Activated CD8-positive, alpha-beta memory T cell treated with anti-CD3 and anti-CD28 coated beads for 48 hours (primary cell): ENCODE results near the gene NAALAD2.
"Not testable (repeated sequence)": the region's sequence is repeated elsewhere in the genome, so short reads cannot be mapped to it uniquely, and the experiment has no call there.

Experiments
- DNase-seq, 3 experiments: peaks; one replicate each; pipeline ENCODE4 v3.0.0-alpha.2; 2020; ENCODE audit warnings: low read depth in 2 of 3, low spot score in 2 of 3

Gene NAALAD2

GRCh38 chr11:90192869-90193582 is 58.6 kb downstream of the NAALAD2 start:
- no peak for DNase-seq

GRCh38 chr11:90197377-90197776 is 62.9 kb downstream of the NAALAD2 start:
- no peak for DNase-seq

GRCh38 chr11:90202342-90202741 is 67.9 kb downstream of the NAALAD2 start:
- no peak for DNase-seq

- DNase-seq = no peak
These were observed 69.9 kb downstream of the NAALAD2 start for GRCh38 chr11:90204407-90204806.

- no peak for DNase-seq
These were observed 70.6 kb downstream of the NAALAD2 start for GRCh38 chr11:90204832-90205646.

- not testable (repeated sequence) for DNase-seq
These were observed 73.5 kb downstream of the NAALAD2 start for GRCh38 chr11:90207992-90208391.

GRCh38 chr11:90208857-90209256 is 74.4 kb downstream of the NAALAD2 start:
- DNase-seq = no peak

- DNase-seq = no peak
These were observed 78.9 kb downstream of the NAALAD2 start for GRCh38 chr11:90213322-90213721.

GRCh38 chr11:90216611-90217010 is 82.1 kb downstream of the NAALAD2 start:
- DNase-seq = no peak

- DNase-seq = no peak
These were observed 84.1 kb downstream of the NAALAD2 start for GRCh38 chr11:90218606-90219005.

GRCh38 chr11:90219438-90219837 is 85.0 kb downstream of the NAALAD2 start:
- no peak for DNase-seq

GRCh38 chr11:90220391-90220790 is 85.9 kb downstream of the NAALAD2 start:
- DNase-seq = no peak

- DNase-seq = no peak
These were observed 87.5 kb downstream of the NAALAD2 start for GRCh38 chr11:90221803-90222458.

- peak; percentile 70 to 93 (median 88) for DNase-seq
These were observed 88.2 kb downstream of the NAALAD2 start, which contains the start of gene CHORDC1 for GRCh38 chr11:90222459-90223247. Gene CHORDC1 (minus strand): TSS chr11:90223049. CDS start chr11:90222954, 95 bp downstream.

- no peak for DNase-seq
These were observed 88.8 kb downstream of the NAALAD2 start for GRCh38 chr11:90223248-90223585.

- no peak for DNase-seq
These were observed 93.6 kb downstream of the NAALAD2 start for GRCh38 chr11:90228056-90228455.

- no peak for DNase-seq
These were observed 95.3 kb downstream of the NAALAD2 start for GRCh38 chr11:90229791-90230190.

GRCh38 chr11:90234977-90235376 is 100.5 kb downstream of the NAALAD2 start:
- DNase-seq = no peak

- no peak for DNase-seq
These were observed 101.1 kb downstream of the NAALAD2 start for GRCh38 chr11:90235526-90235925.

- no peak for DNase-seq
These were observed 102.5 kb downstream of the NAALAD2 start for GRCh38 chr11:90237004-90237403.
